Immature natural killer cell (primary cell): ENCODE measurements around the gene AUH. TPM values are rescaled to one million over a fixed set of nuclear protein-coding genes. Genes with fewer than 3 reads are reported as not detected.
"Not testable (repeated sequence)": the region's sequence is repeated elsewhere in the genome, so short reads cannot be mapped to it uniquely, and the experiment has no call there.

Source experiments
- DNase-seq, 3 donors: peaks; one replicate each; pipeline ENCODE4 v3.0.0; 2022; ENCODE audit warnings: mixed read lengths in 1 of 3
- H3K27ac Mint-ChIP-seq, 6 donors: one replicate each; pipeline ENCODE4 v1.8.0; 2020; ENCODE audit warnings: mixed read lengths in 6 of 6, mild to moderate bottlenecking in 5 of 6, inconsistent platforms in 4 of 6, moderate library complexity in 3 of 6
- H3K27me3 Mint-ChIP-seq, 3 donors: one replicate each; pipeline ENCODE4 v1.8.0; 2020 to 2021; ENCODE audit warnings: low read depth in 3 of 3, mild to moderate bottlenecking in 3 of 3, mixed read lengths in 3 of 3, moderate library complexity in 3 of 3, inconsistent platforms in 1 of 3
- H3K36me3 Mint-ChIP-seq, 3 donors: one replicate each; pipeline ENCODE4 v1.8.0; 2020; ENCODE audit warnings: mixed read lengths in 3 of 3, inconsistent platforms in 2 of 3, mild to moderate bottlenecking in 2 of 3
- H3K4me1 Mint-ChIP-seq, 2 donors: one replicate each; pipeline ENCODE4 v1.8.0; 2020; ENCODE audit warnings: inconsistent platforms in 2 of 2, mild to moderate bottlenecking in 2 of 2, mixed read lengths in 2 of 2, moderate library complexity in 1 of 2
- H3K4me3 Mint-ChIP-seq, 5 donors: one replicate each; pipeline ENCODE4 v1.8.0; 2020; ENCODE audit warnings: mild to moderate bottlenecking in 5 of 5, mixed read lengths in 5 of 5, inconsistent platforms in 3 of 5, moderate library complexity in 3 of 5
- H3K9me3 Mint-ChIP-seq, 6 donors: one replicate each; pipeline ENCODE4 v1.8.0; 2020; ENCODE audit warnings: mild to moderate bottlenecking in 6 of 6, mixed read lengths in 6 of 6, inconsistent platforms in 4 of 6, moderate library complexity in 3 of 6
- polyA plus RNA-seq, 3 donors: library from polyadenylated mRNA; unstranded; fragments of 300-500 nt; fragmentation: Illumina TruSeq; gene quantifications; one replicate each; pipeline ENCODE4 v1.2.3, GENCODE V29; 2021

The AUH gene
- polyA plus RNA-seq, 3 donors from 2014 or later, result 16.9 to 23.2 (median 18.2) TPM

GRCh38 chr9:91392435-91392834 is 30.7 kb upstream of the AUH start:
- H3K36me3 Mint-ChIP-seq, result peaks cover 0 to 4% (median 0%) of the 10 kb centered on the region in 3 donors
- H3K4me1 Mint-ChIP-seq, result no peaks in the 10 kb centered on the region
- no peak for DNase-seq
- H3K27me3 Mint-ChIP-seq, result peaks cover 2 to 3% (median 2%) of the 10 kb centered on the region in 3 donors
- no peaks in the 10 kb centered on the region for H3K9me3 Mint-ChIP-seq
- H3K27ac Mint-ChIP-seq, result no peak overlapping the region
- no peak overlapping the region for H3K4me3 Mint-ChIP-seq

GRCh38 chr9:91391818-91392217 is 30.1 kb upstream of the AUH start:
- H3K4me3 Mint-ChIP-seq, result no peak overlapping the region
- DNase-seq, result no peak
- H3K27ac Mint-ChIP-seq, result no peak overlapping the region
- no peaks in the 10 kb centered on the region for H3K9me3 Mint-ChIP-seq
- H3K36me3 Mint-ChIP-seq, result peaks cover 0 to 4% (median 0%) of the 10 kb centered on the region in 3 donors
- H3K27me3 Mint-ChIP-seq, result peaks cover 2 to 3% (median 2%) of the 10 kb centered on the region in 3 donors
- no peaks in the 10 kb centered on the region for H3K4me1 Mint-ChIP-seq

GRCh38 chr9:91391412-91391811 is 29.7 kb upstream of the AUH start:
- peaks cover 0 to 4% (median 0%) of the 10 kb centered on the region in 3 donors for H3K36me3 Mint-ChIP-seq
- no peaks in the 10 kb centered on the region for H3K9me3 Mint-ChIP-seq
- H3K4me1 Mint-ChIP-seq, result no peaks in the 10 kb centered on the region
- no peak for DNase-seq
- no peak overlapping the region for H3K27ac Mint-ChIP-seq
- no peak overlapping the region for H3K4me3 Mint-ChIP-seq
- peaks cover 2 to 3% (median 2%) of the 10 kb centered on the region in 3 donors for H3K27me3 Mint-ChIP-seq

GRCh38 chr9:91389686-91390085 is 28.0 kb upstream of the AUH start:
- DNase-seq, H3K4me3 Mint-ChIP-seq, H3K9me3 Mint-ChIP-seq, H3K4me1 Mint-ChIP-seq, H3K27ac Mint-ChIP-seq, H3K27me3 Mint-ChIP-seq, H3K36me3 Mint-ChIP-seq: not testable (repeated sequence)

- Mint-ChIP-seq H3K4me3 (no peak overlapping the region), H3K36me3 (peaks cover 0 to 4% (median 0%) of the 10 kb centered on the region in 3 donors), H3K27me3 (peaks cover 0 to 3% (median 2%) of the 10 kb centered on the region in 3 donors), H3K4me1 (no peaks in the 10 kb centered on the region), H3K27ac (no peak overlapping the region), H3K9me3 (no peaks in the 10 kb centered on the region)
- no peak for DNase-seq
These were observed 25.0 kb upstream of the AUH start for GRCh38 chr9:91386765-91387164.

GRCh38 chr9:91384954-91385353 is 23.2 kb upstream of the AUH start:
- Mint-ChIP-seq H3K9me3 (no peaks in the 10 kb centered on the region), H3K4me1 (no peaks in the 10 kb centered on the region), H3K27me3 (peaks cover 0 to 3% (median 3%) of the 10 kb centered on the region in 3 donors), H3K27ac (no peak overlapping the region), H3K36me3 (no peaks in the 10 kb centered on the region), H3K4me3 (no peak overlapping the region)
- DNase-seq, result no peak

- Mint-ChIP-seq H3K9me3 (no peaks in the 10 kb centered on the region), H3K4me3 (no peak overlapping the region), H3K27ac (no peak overlapping the region), H3K27me3 (peaks cover 0 to 3% (median 2%) of the 10 kb centered on the region in 3 donors), H3K36me3 (no peaks in the 10 kb centered on the region), H3K4me1 (peaks cover 0 to 4% of the 10 kb centered on the region in 2 donors)
- no peak for DNase-seq
These were observed 21.9 kb upstream of the AUH start for GRCh38 chr9:91383577-91383976.

GRCh38 chr9:91382298-91382697 is 20.6 kb upstream of the AUH start:
- Mint-ChIP-seq H3K9me3 (no peaks in the 10 kb centered on the region), H3K4me1 (peaks cover 3 to 12% of the 10 kb centered on the region in 2 donors), H3K36me3 (peaks cover 0 to 4% (median 0%) of the 10 kb centered on the region in 3 donors), H3K27me3 (peaks cover 0 to 3% (median 2%) of the 10 kb centered on the region in 3 donors), H3K27ac (no peak overlapping the region), H3K4me3 (no peak overlapping the region)
- no peak for DNase-seq

GRCh38 chr9:91379426-91379825 is 17.7 kb upstream of the AUH start:
- no peak overlapping the region for H3K27ac Mint-ChIP-seq
- H3K4me1 Mint-ChIP-seq, result peaks cover 27 to 40% of the 10 kb centered on the region in 2 donors
- no peak for DNase-seq
- H3K9me3 Mint-ChIP-seq, result no peaks in the 10 kb centered on the region
- peaks cover 0 to 4% (median 0%) of the 10 kb centered on the region in 3 donors for H3K36me3 Mint-ChIP-seq
- no peak overlapping the region for H3K4me3 Mint-ChIP-seq
- peaks cover 0 to 3% (median 2%) of the 10 kb centered on the region in 3 donors for H3K27me3 Mint-ChIP-seq

- H3K9me3 Mint-ChIP-seq, result no peaks in the 10 kb centered on the region
- no peak overlapping the region for H3K4me3 Mint-ChIP-seq
- peaks cover 0 to 4% (median 0%) of the 10 kb centered on the region in 3 donors for H3K36me3 Mint-ChIP-seq
- DNase-seq, result no peak
- peaks cover 0 to 3% (median 2%) of the 10 kb centered on the region in 3 donors for H3K27me3 Mint-ChIP-seq
- no peak overlapping the region for H3K27ac Mint-ChIP-seq
- peaks cover 27 to 40% of the 10 kb centered on the region in 2 donors for H3K4me1 Mint-ChIP-seq
These were observed 17.0 kb upstream of the AUH start for GRCh38 chr9:91378695-91379127.

GRCh38 chr9:91378054-91378453 is 16.3 kb upstream of the AUH start:
- H3K4me1 Mint-ChIP-seq, result peaks cover 27 to 40% of the 10 kb centered on the region in 2 donors
- H3K27me3 Mint-ChIP-seq, DNase-seq, H3K36me3 Mint-ChIP-seq, H3K9me3 Mint-ChIP-seq: not testable (repeated sequence)
- H3K4me3 Mint-ChIP-seq, result peak overlapping the region in 1 of 5 donors; percentile 16
- H3K27ac Mint-ChIP-seq, result peak overlapping the region in 1 of 6 donors; percentile 29

- Mint-ChIP-seq H3K4me3 (peak overlapping the region; percentile 17 to 63 (median 52)), H3K27me3 (peaks cover 0 to 2% (median 0%) of the 10 kb centered on the region in 3 donors), H3K36me3 (peaks cover 0 to 4% (median 0%) of the 10 kb centered on the region in 3 donors), H3K4me1 (peaks cover 27 to 40% of the 10 kb centered on the region in 2 donors), H3K27ac (peak overlapping the region; percentile 42 to 84 (median 56)), H3K9me3 (no peaks in the 10 kb centered on the region)
- peak; percentile 34 to 40 (median 40) for DNase-seq
These were observed 14.5 kb upstream of the AUH start for GRCh38 chr9:91376239-91376638.

- H3K36me3 Mint-ChIP-seq, result peaks cover 0 to 4% (median 0%) of the 10 kb centered on the region in 3 donors
- no peaks in the 10 kb centered on the region for H3K9me3 Mint-ChIP-seq
- no peak overlapping the region for H3K27ac Mint-ChIP-seq
- no peak for DNase-seq
- peaks cover 0 to 2% (median 0%) of the 10 kb centered on the region in 3 donors for H3K27me3 Mint-ChIP-seq
- no peak overlapping the region for H3K4me3 Mint-ChIP-seq
- H3K4me1 Mint-ChIP-seq, result peaks cover 27 to 40% of the 10 kb centered on the region in 2 donors
These were observed 13.2 kb upstream of the AUH start for GRCh38 chr9:91374939-91375338.

- peaks cover 20 to 24% of the 10 kb centered on the region in 2 donors for H3K4me1 Mint-ChIP-seq
- no peaks in the 10 kb centered on the region for H3K9me3 Mint-ChIP-seq
- H3K36me3 Mint-ChIP-seq, result no peaks in the 10 kb centered on the region
- H3K27me3 Mint-ChIP-seq, result no peaks in the 10 kb centered on the region
- H3K27ac Mint-ChIP-seq, result no peak overlapping the region
- no peak for DNase-seq
- H3K4me3 Mint-ChIP-seq, result no peak overlapping the region
These were observed 10.2 kb upstream of the AUH start for GRCh38 chr9:91371894-91372293.

GRCh38 chr9:91370006-91370405 is 8.3 kb upstream of the AUH start:
- not testable (repeated sequence) for H3K9me3 Mint-ChIP-seq, H3K4me1 Mint-ChIP-seq, H3K27ac Mint-ChIP-seq

More at GRCh38 chr9:91370006-91370405, 8.3 kb upstream of the AUH start:
- H3K36me3 Mint-ChIP-seq, H3K4me3 Mint-ChIP-seq, H3K27me3 Mint-ChIP-seq, DNase-seq: not testable (repeated sequence)
